NOMO-1 treated with dmso at 0.1 percent for 144 hours (cell line): ENCODE measurements around the gene CST5.
"Not testable (repeated sequence)": the region's sequence is repeated elsewhere in the genome, so short reads cannot be mapped to it uniquely, and the experiment has no call there.

Experiments
- DNase-seq: peaks from one replicate; lab custom pipeline; 2025; ENCODE audit not compliant: unreplicated experiment; lab: John Stamatoyannopoulos, UW

CST5 gene

GRCh38 chr20:23856736-23857135 is 22.8 kb downstream of the CST5 start:
- no peak for DNase-seq

GRCh38 chr20:23856226-23856625 is 23.3 kb downstream of the CST5 start:
- DNase-seq, result no peak

GRCh38 chr20:23841693-23842092 is 37.9 kb downstream of the CST5 start:
- DNase-seq, result no peak

- no peak for DNase-seq
Observed at GRCh38 chr20:23835716-23836115, 43.8 kb downstream of the CST5 start.

GRCh38 chr20:23832775-23833513 is 46.6 kb downstream of the CST5 start:
- DNase-seq, result no peak

- not testable (repeated sequence) for DNase-seq
Observed at GRCh38 chr20:23831961-23832360, 47.6 kb downstream of the CST5 start.

- no peak for DNase-seq
Observed at GRCh38 chr20:23826541-23827021, 53.0 kb downstream of the CST5 start, which contains the start of gene CST2. CST2 (minus strand) TSS chr20:23826729; CDS start chr20:23826660, 69 bp downstream.
